ENCODE measurements around the gene ALB. TPM values are rescaled to one million over a fixed set of nuclear protein-coding genes. Genes with fewer than 3 reads are reported as not detected.

ALB gene
- total RNA-seq, 1 donor from 2014 or later: not detected

GRCh38 chr4:73445383-73446335, 41.6 kb downstream of the ALB start:
- DNase-seq (no peak), ATAC-seq (no peak)
- intact Hi-C loops (cut with micrococcal nuclease): no loop called here

DNA sequence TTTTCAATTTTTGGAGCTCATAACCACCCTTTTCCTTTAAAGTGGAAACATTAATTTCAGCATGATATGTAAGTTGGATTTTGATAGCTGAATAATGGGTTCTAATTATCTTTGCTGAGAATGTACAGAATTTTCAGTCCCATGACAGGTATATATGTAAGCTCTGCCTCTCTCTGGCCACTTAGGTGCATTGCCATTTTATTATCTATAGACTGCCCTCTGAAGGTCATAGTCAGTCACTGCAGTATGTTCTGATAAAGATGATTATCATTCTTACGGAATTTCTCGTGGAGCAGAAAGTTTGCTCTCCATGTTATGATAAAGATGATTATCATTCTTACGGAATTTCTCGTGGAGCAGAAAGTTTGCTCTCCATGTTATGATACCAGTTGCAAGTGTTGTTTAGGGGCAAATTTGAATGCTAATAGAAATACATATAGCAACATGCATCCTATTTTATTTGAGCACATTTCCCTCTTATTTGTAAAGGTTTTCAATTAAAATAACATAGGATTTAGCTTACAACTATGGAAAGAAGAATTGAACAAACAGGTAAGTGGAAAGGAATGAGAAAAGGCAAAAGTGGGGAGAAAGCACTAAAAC, 42.4 kb downstream of the ALB start:
- intact Hi-C loops (cut with micrococcal nuclease): no loop called here

DNA sequence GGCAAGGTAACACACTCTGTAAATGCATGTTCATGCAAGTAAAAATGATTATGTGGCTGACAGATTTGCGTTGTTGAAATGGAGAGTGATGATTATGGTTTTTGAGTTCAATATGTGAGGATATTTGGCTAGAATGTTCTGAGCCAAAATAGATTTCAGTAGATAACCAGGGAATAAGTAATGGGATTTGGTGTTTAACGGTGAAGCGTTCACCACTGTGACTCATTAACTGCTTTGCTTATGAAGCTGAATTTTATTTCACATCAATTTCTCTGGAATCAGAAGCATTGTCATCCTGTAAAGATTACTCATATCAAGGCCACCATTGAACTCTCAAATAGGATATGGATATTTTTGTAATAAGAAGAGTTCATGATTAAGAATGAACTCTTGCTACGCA, 43.6 kb downstream of the ALB start:
- no peak for DNase-seq
- intact Hi-C loops (cut with micrococcal nuclease): no loop called here

More for the DNA sequence above, 42.4 kb downstream of the ALB start:
- ATAC-seq: no peak
- no peak for DNase-seq

GRCh38 chr4:73448448-73449203, 44.5 kb downstream of the ALB start:
- ATAC-seq (no peak), DNase-seq (no peak)
- intact Hi-C loops (cut with micrococcal nuclease): no loop called here

More for the DNA sequence above, 43.6 kb downstream of the ALB start:
- ATAC-seq: no peak

DNA sequence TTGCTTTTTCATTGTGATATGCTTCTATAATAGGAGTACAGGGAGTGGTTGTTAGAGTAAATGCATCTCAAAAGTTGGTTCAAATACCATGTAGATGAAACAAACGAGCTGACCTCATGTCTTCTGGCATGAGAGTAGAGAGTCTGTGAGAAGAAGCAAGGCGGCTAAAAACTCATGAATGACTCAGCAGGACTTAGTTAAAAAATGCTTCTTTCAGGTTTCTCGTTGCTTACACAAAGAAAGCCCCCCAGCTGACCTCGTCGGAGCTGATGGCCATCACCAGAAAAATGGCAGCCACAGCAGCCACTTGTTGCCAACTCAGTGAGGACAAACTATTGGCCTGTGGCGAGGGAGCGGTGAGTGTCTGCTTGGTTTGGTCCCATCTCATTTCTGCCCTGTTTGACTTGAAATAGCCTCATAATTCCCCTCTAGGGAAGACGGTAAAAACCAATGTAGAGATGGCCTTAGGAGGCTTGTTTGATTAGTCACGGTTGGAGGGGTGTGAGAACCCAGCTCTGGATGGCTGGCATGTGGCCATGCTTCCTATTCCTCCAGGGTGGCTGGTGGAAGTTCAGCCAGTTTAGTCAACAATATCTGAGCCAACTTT, 46.4 kb downstream of the ALB start:
- peak; percentile 52 for DNase-seq
- intact Hi-C loops (cut with micrococcal nuclease): no loop called here
- ATAC-seq: peak; percentile 66

DNA sequence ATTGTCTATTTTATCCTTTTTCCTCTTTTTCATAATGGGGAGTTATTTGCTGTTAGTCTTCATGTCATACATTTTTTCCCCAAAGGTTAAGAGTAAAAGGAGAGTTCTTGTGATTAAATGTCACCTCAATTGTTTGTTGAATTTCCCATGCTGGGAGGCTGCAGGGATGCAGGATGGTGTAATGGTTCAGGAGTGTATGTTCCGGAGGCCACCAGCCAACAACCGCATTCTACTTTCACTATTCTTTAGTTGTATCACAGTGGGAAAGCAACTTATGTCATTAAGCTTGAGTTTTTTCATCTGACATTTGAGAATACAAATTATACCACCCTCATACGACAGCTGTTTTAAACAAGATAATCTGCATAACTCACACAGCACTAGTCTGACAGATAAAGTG, 47.3 kb downstream of the ALB start:
- DNase-seq: no peak
- peak; percentile 35 for ATAC-seq
- intact Hi-C loops (cut with micrococcal nuclease): no loop called here

- no peak for ATAC-seq
- intact Hi-C loops (cut with micrococcal nuclease): no loop called here
- no peak for DNase-seq
These were observed 48.1 kb downstream of the ALB start for GRCh38 chr4:73451981-73452747.

GRCh38 chr4:73452953-73453700, 49.0 kb downstream of the ALB start:
- intact Hi-C loops (cut with micrococcal nuclease): no loop called here
- DNase-seq: no peak
- no peak for ATAC-seq

DNA sequence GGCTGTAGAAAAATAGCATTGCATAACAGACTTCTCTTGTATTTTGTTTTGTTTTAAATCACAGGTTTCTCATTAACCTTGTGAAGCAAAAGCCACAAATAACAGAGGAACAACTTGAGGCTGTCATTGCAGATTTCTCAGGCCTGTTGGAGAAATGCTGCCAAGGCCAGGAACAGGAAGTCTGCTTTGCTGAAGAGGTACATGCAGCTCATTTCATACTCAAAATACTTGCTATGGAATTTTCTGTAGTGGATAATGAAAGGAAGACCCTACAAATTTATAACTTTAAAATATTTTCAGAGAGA, 49.6 kb downstream of the ALB start:
- intact Hi-C loops (cut with micrococcal nuclease): no loop called here
- DNase-seq (no peak), ATAC-seq (no peak)

DNA sequence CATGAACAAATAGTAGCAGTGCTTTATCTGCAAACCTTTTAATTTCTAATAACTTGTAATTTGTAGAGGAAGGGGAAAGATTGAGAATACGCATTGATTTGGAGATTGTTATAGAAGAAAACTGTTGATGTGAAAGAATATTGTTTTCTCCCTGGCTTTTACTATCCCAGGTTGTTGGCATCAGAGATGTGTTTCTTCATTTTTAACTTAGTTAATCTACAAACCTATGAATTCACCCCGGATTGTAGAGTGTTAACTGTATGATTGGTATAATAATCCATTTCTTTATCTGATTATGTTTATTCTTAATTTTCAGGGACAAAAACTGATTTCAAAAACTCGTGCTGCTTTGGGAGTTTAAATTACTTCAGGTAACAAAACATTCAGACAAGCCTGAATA, 50.8 kb downstream of the ALB start:
- intact Hi-C loops (cut with micrococcal nuclease): no loop called here
- no peak for ATAC-seq
- DNase-seq: no peak

DNA sequence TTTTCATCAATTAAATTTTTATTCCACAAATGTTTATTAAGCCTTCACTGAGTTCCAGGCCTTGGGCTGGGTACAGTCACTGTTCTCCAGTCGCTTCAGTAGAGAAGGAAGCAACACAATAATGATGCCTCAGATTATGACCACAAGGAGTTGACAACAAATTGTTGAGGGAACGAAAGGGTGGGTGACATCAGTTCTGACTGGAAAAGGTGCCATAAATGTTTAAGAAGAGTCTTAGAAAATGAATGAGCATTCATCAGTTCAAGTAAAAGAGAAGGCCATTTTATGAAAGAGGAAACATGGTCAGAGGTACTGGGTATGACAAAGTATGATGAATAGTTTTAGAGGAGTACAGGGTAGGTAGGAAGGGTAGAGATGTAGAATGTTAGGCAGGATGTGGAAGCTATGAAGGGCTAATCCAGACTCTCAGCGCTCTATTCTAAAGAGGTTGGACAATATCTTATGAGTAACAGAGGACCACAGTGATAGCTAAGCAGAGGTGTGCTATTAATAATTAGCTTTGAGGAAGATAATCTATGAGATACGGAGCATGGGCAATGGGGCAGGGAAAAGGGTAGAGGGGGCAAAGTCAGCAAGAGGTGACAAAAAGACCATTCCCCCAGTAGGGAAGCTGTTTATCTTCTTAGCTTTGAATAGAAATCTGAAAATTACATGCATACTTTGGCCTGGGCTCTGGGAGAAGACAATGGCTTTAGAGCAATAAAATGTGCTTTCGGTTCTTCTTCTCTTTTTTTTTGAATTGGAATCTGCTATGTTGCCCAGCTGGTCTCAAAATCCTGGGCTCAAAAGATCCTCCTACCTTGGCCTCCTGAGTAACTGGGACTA, 52.3 kb downstream of the ALB start:
- DNase-seq (no peak), ATAC-seq (no peak)
- intact Hi-C loops (cut with micrococcal nuclease): no loop called here

DNA sequence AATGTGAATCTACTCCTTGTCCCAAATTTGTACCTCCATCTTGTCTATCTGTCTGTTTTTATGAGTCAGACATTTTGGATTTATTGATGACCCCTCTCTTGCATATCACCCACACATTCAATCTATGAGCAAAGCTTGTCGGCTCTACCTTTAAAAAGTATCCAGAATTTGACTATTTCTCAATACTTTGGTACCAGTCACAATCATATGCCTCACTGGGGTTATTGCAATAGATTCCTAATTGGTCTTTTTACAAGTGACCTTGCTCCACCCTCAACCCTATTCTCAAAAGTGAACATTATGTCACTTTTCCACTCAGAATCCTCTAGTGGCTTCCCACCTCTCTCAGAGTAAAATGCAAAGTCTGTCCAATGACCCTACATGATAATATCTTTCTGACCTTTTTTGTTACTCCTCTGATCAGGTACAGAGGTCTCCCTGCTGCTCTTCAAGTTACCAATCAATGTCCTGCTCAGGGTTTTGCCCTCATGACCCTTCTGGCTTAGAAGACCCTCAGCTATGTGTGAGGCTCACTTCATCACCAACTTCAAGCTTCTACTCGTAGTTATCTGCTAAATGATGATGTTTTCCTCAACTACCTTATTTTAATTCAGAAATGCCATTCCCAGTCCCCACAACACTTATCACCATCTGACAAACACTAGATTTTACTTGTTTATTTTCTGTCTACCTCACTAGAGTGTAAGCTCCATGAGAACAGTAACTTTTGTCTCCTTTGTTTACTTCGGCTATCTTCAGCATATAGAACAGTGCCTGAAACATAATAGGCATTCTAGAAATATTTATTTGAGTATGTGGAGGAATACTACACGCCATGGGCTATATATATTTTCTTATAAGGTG, 54.3 kb downstream of the ALB start:
- ATAC-seq (no peak), DNase-seq (no peak)
- intact Hi-C loops (cut with micrococcal nuclease): no loop called here

- no peak for ATAC-seq
- intact Hi-C loops (cut with micrococcal nuclease): no loop called here
- no peak for DNase-seq
These were observed 54.9 kb downstream of the ALB start for GRCh38 chr4:73459048-73459421.

- intact Hi-C loops (cut with micrococcal nuclease): no loop called here
- DNase-seq (no peak), ATAC-seq (no peak)
These were observed 56.9 kb downstream of the ALB start for GRCh38 chr4:73460913-73461522.

GRCh38 chr4:73468170-73468569, 64.1 kb downstream of the ALB start:
- intact Hi-C loops (cut with micrococcal nuclease): no loop called here
- no peak for ATAC-seq
- DNase-seq: no peak

DNA sequence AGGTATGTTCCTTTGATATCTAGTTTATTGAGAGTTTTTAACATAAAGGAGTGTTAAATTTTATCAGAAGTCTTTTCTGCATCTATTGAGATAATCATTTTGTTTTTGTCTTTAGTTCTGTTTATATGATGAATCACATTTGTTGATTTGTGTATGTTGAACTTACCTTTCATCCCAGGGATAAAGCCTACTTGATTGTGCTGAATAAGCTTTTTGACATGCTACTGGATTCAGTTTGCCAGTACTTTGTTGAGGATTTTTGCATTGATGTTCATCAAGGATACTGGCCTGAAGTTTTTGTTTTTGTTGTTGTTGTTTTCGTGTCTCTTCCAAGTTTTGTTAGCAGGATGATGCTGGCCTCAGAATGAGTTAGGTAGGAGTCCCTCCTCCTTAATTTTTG, 66.6 kb downstream of the ALB start:
- DNase-seq (no peak), ATAC-seq (no peak)
- intact Hi-C loops (cut with micrococcal nuclease): no loop called here

Measured in left ventricle myocardium superior (tissue), 1 donor.